ENCODE data around the gene SERPINA4. TPM values are rescaled to one million over a fixed set of nuclear protein-coding genes. Genes with fewer than 3 reads are reported as not detected.

SERPINA4 gene
- total and polyA plus RNA-seq, 4 donors, result not detected

GRCh38 chr14:94593376-94593748 lies 32.1 kb downstream of the SERPINA4 start:
- Histone ChIP-seq H3K36me3 (ENCODE audit: control insufficient read depth in 1 of 2, insufficient read depth in 2 of 2, low read length in 1 of 2) (no peaks in the 10 kb centered on the region), H3K4me3 (ENCODE audit: low read length in 2 of 2) (no peak overlapping the region), H3K27me3 (ENCODE audit: control insufficient read depth in 1 of 2, insufficient read depth in 2 of 2, low read length in 1 of 2) (no peaks in the 10 kb centered on the region), H3K4me1 (ENCODE audit: control insufficient read depth in 1 of 2, insufficient read depth in 2 of 2, low read length in 2 of 2) (no peaks in the 10 kb centered on the region), H3K9me3 (ENCODE audit: control insufficient read depth, low read length) (no peaks in the 10 kb centered on the region), H3K27ac (ENCODE audit: low read depth in 1 of 2, low read length in 2 of 2) (no peak overlapping the region)
- intact Hi-C loops (cut with DNase I), result no loop called here
- no peak for ATAC-seq (ENCODE audit: low FRiP score)
- WGBS, 2 donors, result 85 to 88% methylated on average over 3 of the region's 3 CpGs
- no peak for DNase-seq

- WGBS, 2 donors, result 75 to 77% methylated on average over 4 of the region's 4 CpGs
- H3K27ac ChIP-seq (ENCODE audit: low read depth in 1 of 2, low read length in 2 of 2), result no peak overlapping the region
- no peaks in the 10 kb centered on the region for H3K9me3 ChIP-seq (ENCODE audit: control insufficient read depth, low read length)
- intact Hi-C loops (cut with DNase I), result no loop called here
- no peaks in the 10 kb centered on the region for H3K4me1 ChIP-seq (ENCODE audit: control insufficient read depth in 1 of 2, insufficient read depth in 2 of 2, low read length in 2 of 2)
- H3K27me3 ChIP-seq (ENCODE audit: control insufficient read depth in 1 of 2, insufficient read depth in 2 of 2, low read length in 1 of 2), result no peaks in the 10 kb centered on the region
- no peak overlapping the region for H3K4me3 ChIP-seq (ENCODE audit: low read length in 2 of 2)
- no peak for ATAC-seq (ENCODE audit: low FRiP score)
- H3K36me3 ChIP-seq (ENCODE audit: control insufficient read depth in 1 of 2, insufficient read depth in 2 of 2, low read length in 1 of 2), result no peaks in the 10 kb centered on the region
- peak in 1 of 2 donors; percentile 35 for DNase-seq
Observed at GRCh38 chr14:94593749-94594431, 32.6 kb downstream of the SERPINA4 start.

- Histone ChIP-seq H3K36me3 (ENCODE audit: control insufficient read depth in 1 of 2, insufficient read depth in 2 of 2, low read length in 1 of 2) (no peaks in the 10 kb centered on the region), H3K27ac (ENCODE audit: low read depth in 1 of 2, low read length in 2 of 2) (no peak overlapping the region), H3K27me3 (ENCODE audit: control insufficient read depth in 1 of 2, insufficient read depth in 2 of 2, low read length in 1 of 2) (no peaks in the 10 kb centered on the region), H3K4me1 (ENCODE audit: control insufficient read depth in 1 of 2, insufficient read depth in 2 of 2, low read length in 2 of 2) (no peaks in the 10 kb centered on the region), H3K4me3 (ENCODE audit: low read length in 2 of 2) (no peak overlapping the region), H3K9me3 (ENCODE audit: control insufficient read depth, low read length) (no peaks in the 10 kb centered on the region)
- WGBS, 2 donors, result 86 to 90% methylated on average over 7 of the region's 7 CpGs
- no peak for ATAC-seq (ENCODE audit: low FRiP score)
- peak in 1 of 2 donors; percentile 52 for DNase-seq
- intact Hi-C loops (cut with DNase I), result no loop called here
Observed at GRCh38 chr14:94594441-94594840, 33.2 kb downstream of the SERPINA4 start.

- DNase-seq, result peak in 1 of 2 donors; percentile 2
- Histone ChIP-seq H3K4me1 (ENCODE audit: control insufficient read depth in 1 of 2, insufficient read depth in 2 of 2, low read length in 2 of 2) (peaks cover 2 to 4% of the 10 kb centered on the region in 2 donors), H3K27me3 (ENCODE audit: control insufficient read depth in 1 of 2, insufficient read depth in 2 of 2, low read length in 1 of 2) (no peaks in the 10 kb centered on the region), H3K27ac (ENCODE audit: low read depth in 1 of 2, low read length in 2 of 2) (no peak overlapping the region), H3K4me3 (ENCODE audit: low read length in 2 of 2) (no peak overlapping the region), H3K9me3 (ENCODE audit: control insufficient read depth, low read length) (no peaks in the 10 kb centered on the region), H3K36me3 (ENCODE audit: control insufficient read depth in 1 of 2, insufficient read depth in 2 of 2, low read length in 1 of 2) (no peaks in the 10 kb centered on the region)
- intact Hi-C loops (cut with DNase I), result no loop called here
- 77 to 83% methylated on average over 2 of the region's 2 CpGs for WGBS, 2 donors
- ATAC-seq (ENCODE audit: low FRiP score), result no peak
Observed at GRCh38 chr14:94595912-94596311, 34.7 kb downstream of the SERPINA4 start.

- Histone ChIP-seq H3K9me3 (ENCODE audit: control insufficient read depth, low read length) (no peaks in the 10 kb centered on the region), H3K4me1 (ENCODE audit: control insufficient read depth in 1 of 2, insufficient read depth in 2 of 2, low read length in 2 of 2) (peaks cover 2 to 4% of the 10 kb centered on the region in 2 donors), H3K27ac (ENCODE audit: low read depth in 1 of 2, low read length in 2 of 2) (no peak overlapping the region), H3K27me3 (ENCODE audit: control insufficient read depth in 1 of 2, insufficient read depth in 2 of 2, low read length in 1 of 2) (no peaks in the 10 kb centered on the region), H3K4me3 (ENCODE audit: low read length in 2 of 2) (no peak overlapping the region), H3K36me3 (ENCODE audit: control insufficient read depth in 1 of 2, insufficient read depth in 2 of 2, low read length in 1 of 2) (no peaks in the 10 kb centered on the region)
- 84 to 92% methylated on average over 9 of the region's 9 CpGs for WGBS, 2 donors
- intact Hi-C loops (cut with DNase I), result no loop called here
- ATAC-seq (ENCODE audit: low FRiP score) (no peak), DNase-seq (peak in 1 of 2 donors; percentile 57)
Observed at GRCh38 chr14:94596361-94596760, 35.1 kb downstream of the SERPINA4 start.

GRCh38 chr14:94597788-94598187 lies 36.5 kb downstream of the SERPINA4 start:
- WGBS, 2 donors, result 84 to 88% methylated on average over 5 of the region's 5 CpGs
- ATAC-seq (ENCODE audit: low FRiP score) (no peak), DNase-seq (peak in 1 of 2 donors; percentile 28)
- Histone ChIP-seq H3K27me3 (ENCODE audit: control insufficient read depth in 1 of 2, insufficient read depth in 2 of 2, low read length in 1 of 2) (no peaks in the 10 kb centered on the region), H3K4me1 (ENCODE audit: control insufficient read depth in 1 of 2, insufficient read depth in 2 of 2, low read length in 2 of 2) (peaks cover 2 to 4% of the 10 kb centered on the region in 2 donors), H3K9me3 (ENCODE audit: control insufficient read depth, low read length) (no peaks in the 10 kb centered on the region), H3K27ac (ENCODE audit: low read depth in 1 of 2, low read length in 2 of 2) (no peak overlapping the region), H3K36me3 (ENCODE audit: control insufficient read depth in 1 of 2, insufficient read depth in 2 of 2, low read length in 1 of 2) (no peaks in the 10 kb centered on the region), H3K4me3 (ENCODE audit: low read length in 2 of 2) (no peak overlapping the region)
- intact Hi-C loops (cut with DNase I), result no loop called here

- DNase-seq (peak in 1 of 2 donors; percentile 49), ATAC-seq (ENCODE audit: low FRiP score) (no peak)
- WGBS, 2 donors, result 79 to 86% methylated on average over 7 of the region's 7 CpGs
- intact Hi-C loops (cut with DNase I), result no loop called here
- Histone ChIP-seq H3K36me3 (ENCODE audit: control insufficient read depth in 1 of 2, insufficient read depth in 2 of 2, low read length in 1 of 2) (no peaks in the 10 kb centered on the region), H3K4me1 (ENCODE audit: control insufficient read depth in 1 of 2, insufficient read depth in 2 of 2, low read length in 2 of 2) (peaks cover 2 to 4% of the 10 kb centered on the region in 2 donors), H3K9me3 (ENCODE audit: control insufficient read depth, low read length) (no peaks in the 10 kb centered on the region), H3K27me3 (ENCODE audit: control insufficient read depth in 1 of 2, insufficient read depth in 2 of 2, low read length in 1 of 2) (no peaks in the 10 kb centered on the region), H3K4me3 (ENCODE audit: low read length in 2 of 2) (no peak overlapping the region), H3K27ac (ENCODE audit: low read depth in 1 of 2, low read length in 2 of 2) (no peak overlapping the region)
Observed at GRCh38 chr14:94598506-94598815, 37.2 kb downstream of the SERPINA4 start.

GRCh38 chr14:94598816-94599655 lies 37.8 kb downstream of the SERPINA4 start:
- WGBS, 2 donors, result 75 to 79% methylated on average over 11 of the region's 11 CpGs
- H3K4me1 ChIP-seq (ENCODE audit: control insufficient read depth in 1 of 2, insufficient read depth in 2 of 2, low read length in 2 of 2), result peaks cover 2 to 4% of the 10 kb centered on the region in 2 donors
- ATAC-seq (ENCODE audit: low FRiP score) (peak; percentile 75), DNase-seq (peak; percentile 70 to 71)
- H3K36me3 ChIP-seq (ENCODE audit: control insufficient read depth in 1 of 2, insufficient read depth in 2 of 2, low read length in 1 of 2), result no peaks in the 10 kb centered on the region
- no peak overlapping the region for H3K4me3 ChIP-seq (ENCODE audit: low read length in 2 of 2)
- no peak overlapping the region for H3K27ac ChIP-seq (ENCODE audit: low read depth in 1 of 2, low read length in 2 of 2)
- intact Hi-C loops (cut with DNase I), result no loop called here
- H3K27me3 ChIP-seq (ENCODE audit: control insufficient read depth in 1 of 2, insufficient read depth in 2 of 2, low read length in 1 of 2), result no peaks in the 10 kb centered on the region
- H3K9me3 ChIP-seq (ENCODE audit: control insufficient read depth, low read length), result no peaks in the 10 kb centered on the region

- no peak for ATAC-seq (ENCODE audit: low FRiP score)
- Histone ChIP-seq H3K9me3 (ENCODE audit: control insufficient read depth, low read length) (no peaks in the 10 kb centered on the region), H3K4me1 (ENCODE audit: control insufficient read depth in 1 of 2, insufficient read depth in 2 of 2, low read length in 2 of 2) (peaks cover 2 to 4% of the 10 kb centered on the region in 2 donors), H3K4me3 (ENCODE audit: low read length in 2 of 2) (no peak overlapping the region), H3K36me3 (ENCODE audit: control insufficient read depth in 1 of 2, insufficient read depth in 2 of 2, low read length in 1 of 2) (no peaks in the 10 kb centered on the region), H3K27me3 (ENCODE audit: control insufficient read depth in 1 of 2, insufficient read depth in 2 of 2, low read length in 1 of 2) (no peaks in the 10 kb centered on the region), H3K27ac (ENCODE audit: low read depth in 1 of 2, low read length in 2 of 2) (no peak overlapping the region)
- WGBS, 2 donors, result 62 to 68% methylated on average over 3 of the region's 3 CpGs
- intact Hi-C loops (cut with DNase I), result no loop called here
- DNase-seq, result peak in 1 of 2 donors; percentile 60
Observed at GRCh38 chr14:94599656-94600004, 38.4 kb downstream of the SERPINA4 start.

All from aorta (tissue), 5 donors.